ENCODE results near the gene CLEC18A.
"Not testable (repeated sequence)": the region's sequence is repeated elsewhere in the genome, so short reads cannot be mapped to it uniquely, and the experiment has no call there.

- TF ChIP-seq CTCF (IDR thresholded peaks at IDR 0.05; ENCODE audit: insufficient read depth, low read depth, low read length); EZH2 (IDR thresholded peaks at IDR 0.05; ENCODE audit: insufficient read depth, low read length): not testable (repeated sequence)
Observed at GRCh38 chr16:69950411-69950810, 723 bp upstream of the CLEC18A start.
